Thoracic aorta (tissue), 2 donors: Measurements from ENCODE around the gene AHRR. TPM values are rescaled to one million over a fixed set of nuclear protein-coding genes. Genes with fewer than 3 reads are reported as not detected.

ENCODE experiments used
- ATAC-seq: fragments of 150-250 bp; one replicate; pipeline ENCODE4 v1.8.0; 2017; ENCODE audit warnings: low read depth; ENCODE audit not compliant: insufficient number of reproducible peaks, low FRiP score
- DNase-seq: peaks from one replicate; pipeline ENCODE4 v3.0.0-alpha.2; 2020; ENCODE audit warnings: low spot score
- H3K27ac ChIP-seq, 2 donors: fragments of 200-600 bp; sonication (generic); 1 replicate in 1 of 2; 2 replicates in 1 of 2; pipeline ENCODE4 v1.5.1; 2016; ENCODE audit warnings: mild to moderate bottlenecking in 2 of 2, moderate library complexity in 2 of 2
- H3K27me3 ChIP-seq: fragments of 200-600 bp; sonication (generic); replicated peaks from 2 replicates; pipeline ENCODE4 v1.6.0; 2016; ENCODE audit warnings: mild to moderate bottlenecking; ENCODE audit not compliant: insufficient read depth
- H3K36me3 ChIP-seq: fragments of 200-600 bp; sonication (generic); one replicate; pipeline ENCODE4 v1.5.1; 2016
- H3K4me1 ChIP-seq, 2 donors: fragments of 200-600 bp; sonication (generic); 1 replicate in 1 of 2; 2 replicates in 1 of 2; pipeline versions ENCODE4 v1.5.1 to v1.6.0; 2016; ENCODE audit warnings: low read depth in 2 of 2, mild to moderate bottlenecking in 1 of 2; ENCODE audit not compliant: control insufficient read depth in 1 of 2
- H3K4me3 ChIP-seq: fragments of 200-600 bp; sonication (generic); 2 replicates; pipeline ENCODE4 v1.5.1; 2016; ENCODE audit warnings: mild to moderate bottlenecking
- H3K9me3 ChIP-seq: fragments of 200-600 bp; sonication (generic); 2 replicates; pipeline ENCODE4 v1.5.1; 2016
- total RNA-seq, 2 donors: library from RNA; depleted of rRNA; stranded (reverse); fragments of >200 nt; gene quantifications; one replicate each; pipeline versions ENCODE4 v1.1.0 to v1.2.3, GENCODE V29; 2016
- TF ChIP-seq, protein P1 (sequence below): fragments of 200-600 bp; sonication (generic); IDR thresholded peaks from one replicate; pipeline ENCODE4 v1.5.1; 2019; ENCODE audit warnings: antibody characterized with exemption

Gene AHRR
- total RNA-seq, 2 donors from 2014 or later: 0.85 to 3.1 TPM

DNA sequence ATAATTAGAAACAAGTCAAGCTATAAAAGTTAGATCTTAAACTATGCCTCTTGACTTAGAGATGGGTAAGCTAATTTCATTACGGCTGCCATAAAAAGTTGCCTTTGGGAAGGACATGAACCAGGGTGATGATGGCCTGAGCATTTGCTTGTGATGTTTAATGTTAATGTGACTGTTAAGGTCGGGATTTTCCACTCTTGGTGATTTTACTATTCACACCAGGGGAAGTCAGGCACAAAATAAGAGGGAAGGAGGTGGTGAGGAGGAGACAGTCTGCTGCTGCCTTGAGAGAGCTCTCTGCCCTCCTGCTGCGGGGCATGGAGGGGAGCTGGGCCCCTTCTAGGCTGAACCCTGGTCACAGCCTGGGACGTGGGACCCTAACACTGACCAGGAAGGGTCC, 34.4 kb downstream of the AHRR start:
- no peaks in the 10 kb centered on the region for H3K9me3 ChIP-seq
- no peak overlapping the region for H3K27ac ChIP-seq
- no peaks in the 10 kb centered on the region for H3K27me3 ChIP-seq
- TF ChIP-seq, protein P1, sequence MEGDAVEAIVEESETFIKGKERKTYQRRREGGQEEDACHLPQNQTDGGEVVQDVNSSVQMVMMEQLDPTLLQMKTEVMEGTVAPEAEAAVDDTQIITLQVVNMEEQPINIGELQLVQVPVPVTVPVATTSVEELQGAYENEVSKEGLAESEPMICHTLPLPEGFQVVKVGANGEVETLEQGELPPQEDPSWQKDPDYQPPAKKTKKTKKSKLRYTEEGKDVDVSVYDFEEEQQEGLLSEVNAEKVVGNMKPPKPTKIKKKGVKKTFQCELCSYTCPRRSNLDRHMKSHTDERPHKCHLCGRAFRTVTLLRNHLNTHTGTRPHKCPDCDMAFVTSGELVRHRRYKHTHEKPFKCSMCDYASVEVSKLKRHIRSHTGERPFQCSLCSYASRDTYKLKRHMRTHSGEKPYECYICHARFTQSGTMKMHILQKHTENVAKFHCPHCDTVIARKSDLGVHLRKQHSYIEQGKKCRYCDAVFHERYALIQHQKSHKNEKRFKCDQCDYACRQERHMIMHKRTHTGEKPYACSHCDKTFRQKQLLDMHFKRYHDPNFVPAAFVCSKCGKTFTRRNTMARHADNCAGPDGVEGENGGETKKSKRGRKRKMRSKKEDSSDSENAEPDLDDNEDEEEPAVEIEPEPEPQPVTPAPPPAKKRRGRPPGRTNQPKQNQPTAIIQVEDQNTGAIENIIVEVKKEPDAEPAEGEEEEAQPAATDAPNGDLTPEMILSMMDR: no peak
- no peaks in the 10 kb centered on the region for H3K4me1 ChIP-seq
- no peak for ATAC-seq
- H3K36me3 ChIP-seq: no peaks in the 10 kb centered on the region
- H3K4me3 ChIP-seq: no peak overlapping the region
- no peak for DNase-seq

- Histone ChIP-seq H3K9me3 (no peaks in the 10 kb centered on the region), H3K27me3 (no peaks in the 10 kb centered on the region), H3K27ac (no peak overlapping the region), H3K4me1 (no peaks in the 10 kb centered on the region), H3K4me3 (no peak overlapping the region), H3K36me3 (no peaks in the 10 kb centered on the region)
- DNase-seq (no peak), ATAC-seq (no peak)
- TF ChIP-seq, protein P1: no peak
These were observed 37.9 kb downstream of the AHRR start for GRCh38 chr5:359301-359897.

DNA sequence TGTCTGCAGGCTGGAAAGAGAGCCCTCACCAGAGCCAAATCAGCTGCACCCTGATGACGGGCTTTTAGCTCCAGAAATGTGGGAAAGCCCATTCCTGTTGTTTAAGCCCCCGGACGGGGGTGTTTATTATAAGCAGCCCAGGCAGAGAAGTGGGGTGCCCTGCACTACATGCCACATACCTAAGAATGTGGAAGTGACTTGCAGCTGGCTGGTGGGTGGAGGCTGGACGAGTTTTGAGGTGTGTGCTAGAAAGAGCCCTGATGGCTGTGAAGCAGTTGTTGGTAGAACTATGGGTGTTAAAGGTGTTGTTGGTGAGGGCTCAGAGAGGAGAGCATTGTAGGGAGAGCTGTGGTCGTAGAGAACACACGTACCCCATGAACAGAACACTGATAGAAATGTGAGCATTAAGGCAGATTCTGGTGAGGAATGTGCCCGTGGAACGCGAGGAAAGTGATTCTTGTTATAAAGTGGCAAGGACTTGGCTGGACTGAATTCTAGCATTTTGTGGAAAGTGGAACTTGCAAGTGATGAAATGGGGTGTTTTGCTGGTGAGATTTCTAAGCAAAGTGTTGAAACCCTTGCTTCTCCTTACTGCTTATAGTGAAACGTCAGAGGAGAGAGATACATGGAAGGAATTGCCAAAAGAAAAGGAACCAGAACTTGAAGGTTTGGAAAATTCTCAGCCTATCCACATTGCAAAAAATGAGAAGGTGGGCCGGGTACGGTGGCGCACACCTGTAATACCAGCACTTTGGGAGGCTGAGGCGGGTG, 38.9 kb downstream of the AHRR start:
- H3K27ac ChIP-seq: no peak overlapping the region
- no peaks in the 10 kb centered on the region for H3K27me3 ChIP-seq
- DNase-seq: no peak
- no peak for ATAC-seq
- no peak overlapping the region for H3K4me3 ChIP-seq
- no peaks in the 10 kb centered on the region for H3K9me3 ChIP-seq
- no peaks in the 10 kb centered on the region for H3K36me3 ChIP-seq
- TF ChIP-seq, protein P1: no peak
- H3K4me1 ChIP-seq: no peaks in the 10 kb centered on the region

GRCh38 chr5:362189-362588, 40.7 kb downstream of the AHRR start:
- H3K27ac ChIP-seq: no peak overlapping the region
- H3K27me3 ChIP-seq: no peaks in the 10 kb centered on the region
- TF ChIP-seq, protein P1: no peak
- H3K4me1 ChIP-seq: no peaks in the 10 kb centered on the region
- H3K9me3 ChIP-seq: peaks cover 4% of the 10 kb centered on the region
- ATAC-seq (no peak), DNase-seq (no peak)
- H3K4me3 ChIP-seq: no peak overlapping the region
- H3K36me3 ChIP-seq: no peaks in the 10 kb centered on the region

DNA sequence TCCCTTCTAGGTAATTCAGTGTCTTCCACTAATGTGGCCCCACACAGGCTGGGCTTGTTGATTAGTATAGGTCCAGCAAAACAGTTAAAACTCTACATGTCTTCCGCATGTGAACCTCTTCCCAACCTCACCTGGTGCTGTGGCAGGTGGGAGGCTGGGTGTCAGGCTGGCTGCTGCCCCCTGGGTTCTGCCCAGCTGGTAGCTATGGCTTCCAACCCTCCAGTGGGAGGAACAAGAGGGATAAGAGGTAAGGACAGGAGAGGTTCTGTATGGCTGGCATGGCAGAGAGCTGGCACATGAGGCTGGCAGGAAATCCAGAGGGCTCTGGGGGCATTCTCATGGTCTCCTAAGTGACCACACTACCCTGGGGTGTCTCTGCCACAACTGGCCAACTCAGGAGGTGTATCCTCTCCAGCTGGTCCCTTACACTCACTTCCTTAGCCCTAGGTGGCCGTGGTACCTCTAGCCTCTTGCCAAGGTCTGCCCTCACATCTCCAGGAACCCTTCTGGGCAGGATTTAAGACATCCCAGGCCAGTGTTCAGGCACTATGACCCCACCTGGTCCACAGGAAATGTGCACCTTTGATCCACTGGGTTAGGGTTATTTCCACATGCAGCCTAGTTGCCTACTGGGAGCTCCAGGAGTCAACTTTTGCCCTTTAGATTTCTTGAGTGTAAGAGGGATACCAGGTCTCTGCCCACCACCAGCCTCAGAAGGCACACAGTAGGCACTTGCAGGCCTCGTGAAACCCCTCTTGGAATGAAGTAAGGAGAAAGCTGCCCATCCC, 41.7 kb downstream of the AHRR start:
- DNase-seq: no peak
- no peak overlapping the region for H3K27ac ChIP-seq
- peaks cover 4% of the 10 kb centered on the region for H3K9me3 ChIP-seq
- TF ChIP-seq, protein P1: no peak
- H3K4me3 ChIP-seq: no peak overlapping the region
- no peak for ATAC-seq
- H3K27me3 ChIP-seq: no peaks in the 10 kb centered on the region
- no peaks in the 10 kb centered on the region for H3K4me1 ChIP-seq
- no peaks in the 10 kb centered on the region for H3K36me3 ChIP-seq
